ENCODE data around the gene BRD9. TPM values are rescaled to one million over a fixed set of nuclear protein-coding genes. Genes with fewer than 3 reads are reported as not detected.
A peak's percentile ranks its signal among the peaks of the same experiment; 100 is the strongest.
"Not testable (repeated sequence)": the region's sequence is repeated elsewhere in the genome, so short reads cannot be mapped to it uniquely, and the experiment has no call there.

Gene BRD9
- total and polyA plus RNA-seq, 2 experiments from 2014 or later: 18.2 to 30.6 TPM

- Histone ChIP-seq H3K9me2 (ENCODE audit: insufficient read depth) (no peaks in the 10 kb centered on the region), H3K4me3 (no peak overlapping the region), H3K9me3 (ENCODE audit: low read depth) (no peaks in the 10 kb centered on the region), H3F3A (ENCODE audit: insufficient read depth) (no peaks in the 10 kb centered on the region), H3K4me1 (ENCODE audit: insufficient read depth) (peaks cover 4% of the 10 kb centered on the region; the same call in 1 of the 2 replicates), H3K27ac (no peak overlapping the region), H3K79me2 (ENCODE audit: insufficient read depth) (no peaks in the 10 kb centered on the region), H2AFZ (no peak overlapping the region), H4K20me1 (ENCODE audit: insufficient read depth) (no peaks in the 10 kb centered on the region), H3K27me3 (replicated peaks; ENCODE audit: insufficient read depth) (peaks cover 20% of the 10 kb centered on the region; the same call in 1 of the 2 replicates), H3K9ac (no peak overlapping the region), H3K36me3 (ENCODE audit: low read depth) (no peaks in the 10 kb centered on the region), H3K4me2 (ENCODE audit: unreplicated experiment) (no peak overlapping the region)
- DNase-seq: peak; percentile 27
- in situ Hi-C loops (cut with MboI): loop anchor here (10.0 to 25.0 kb wide), 2 partner anchors 244 to 706 kb away; no protein-coding TSS in a partner anchor
- TF ChIP-seq EZH2 (IDR thresholded peaks at IDR 0.05; ENCODE audit: insufficient read depth, poor library complexity, severe bottlenecking): no peak
- no peak for TF ChIP-seq EZH2phosphoT487 (IDR thresholded peaks at IDR 0.05; ENCODE audit: insufficient read depth, low read depth)
- WGBS, 2 experiments (ENCODE audit: low coverage in 1 of 2, low lambda C conversion rate in 2 of 2, missing lambda C conversion rate in 2 of 2): 76 to 78% methylated on average over 8 of the region's 8 CpGs
These were observed 38.3 kb upstream of the BRD9 start for GRCh38 chr5:930866-931265.

GRCh38 chr5:929596-929995 lies 37.0 kb upstream of the BRD9 start:
- Histone ChIP-seq H3F3A (ENCODE audit: insufficient read depth) (no peaks in the 10 kb centered on the region), H3K79me2 (ENCODE audit: insufficient read depth) (no peaks in the 10 kb centered on the region), H3K9me3 (ENCODE audit: low read depth) (no peaks in the 10 kb centered on the region), H3K27me3 (replicated peaks; ENCODE audit: insufficient read depth) (peaks cover 14% of the 10 kb centered on the region), H3K4me3 (no peak overlapping the region), H3K4me2 (ENCODE audit: unreplicated experiment) (no peak overlapping the region), H3K36me3 (ENCODE audit: low read depth) (no peaks in the 10 kb centered on the region), H3K9ac (no peak overlapping the region), H2AFZ (no peak overlapping the region), H3K4me1 (ENCODE audit: insufficient read depth) (peaks cover 4% of the 10 kb centered on the region; the same call in 1 of the 2 replicates), H4K20me1 (ENCODE audit: insufficient read depth) (no peaks in the 10 kb centered on the region), H3K27ac (no peak overlapping the region), H3K9me2 (ENCODE audit: insufficient read depth) (no peaks in the 10 kb centered on the region)
- in situ Hi-C loops (cut with MboI): loop anchor here (25.0 kb wide), 1 partner anchor 708 kb away; no protein-coding TSS in a partner anchor
- TF ChIP-seq EZH2phosphoT487 (IDR thresholded peaks at IDR 0.05; ENCODE audit: insufficient read depth, low read depth): no peak
- no peak for TF ChIP-seq EZH2 (IDR thresholded peaks at IDR 0.05; ENCODE audit: insufficient read depth, poor library complexity, severe bottlenecking)
- DNase-seq: no peak

GRCh38 chr5:929182-929581 lies 36.6 kb upstream of the BRD9 start:
- H3K27ac ChIP-seq; H3K9me3 ChIP-seq (ENCODE audit: low read depth); H3K9me2 ChIP-seq (ENCODE audit: insufficient read depth); H3K4me1 ChIP-seq (ENCODE audit: insufficient read depth); H4K20me1 ChIP-seq (ENCODE audit: insufficient read depth); H3K4me3 ChIP-seq; H2AFZ ChIP-seq; H3K36me3 ChIP-seq (ENCODE audit: low read depth); H3K9ac ChIP-seq; H3K4me2 ChIP-seq (ENCODE audit: unreplicated experiment); H3F3A ChIP-seq (ENCODE audit: insufficient read depth); DNase-seq; H3K79me2 ChIP-seq (ENCODE audit: insufficient read depth): not testable (repeated sequence)
- in situ Hi-C loops (cut with MboI): loop anchor here (25.0 kb wide), 1 partner anchor 708 kb away; no protein-coding TSS in a partner anchor
- H3K27me3 ChIP-seq (replicated peaks; ENCODE audit: insufficient read depth): peaks cover 14% of the 10 kb centered on the region

GRCh38 chr5:927172-928015 lies 34.8 kb upstream of the BRD9 start:
- TF ChIP-seq EZH2 (IDR thresholded peaks at IDR 0.05; ENCODE audit: insufficient read depth, poor library complexity, severe bottlenecking): no peak
- TF ChIP-seq EZH2phosphoT487 (IDR thresholded peaks at IDR 0.05; ENCODE audit: insufficient read depth, low read depth): no peak
- Histone ChIP-seq H2AFZ (no peak overlapping the region), H4K20me1 (ENCODE audit: insufficient read depth) (no peaks in the 10 kb centered on the region), H3K9ac (no peak overlapping the region), H3K9me3 (ENCODE audit: low read depth) (no peaks in the 10 kb centered on the region), H3K9me2 (ENCODE audit: insufficient read depth) (no peaks in the 10 kb centered on the region), H3K36me3 (ENCODE audit: low read depth) (no peaks in the 10 kb centered on the region), H3F3A (ENCODE audit: insufficient read depth) (no peaks in the 10 kb centered on the region), H3K4me1 (ENCODE audit: insufficient read depth) (peaks cover 4% of the 10 kb centered on the region; the same call in 1 of the 2 replicates), H3K79me2 (ENCODE audit: insufficient read depth) (no peaks in the 10 kb centered on the region), H3K4me2 (ENCODE audit: unreplicated experiment) (no peak overlapping the region), H3K4me3 (peak overlapping the region; percentile 63; the same call in 1 of the 2 replicates), H3K27me3 (replicated peaks; ENCODE audit: insufficient read depth) (peaks cover 9% of the 10 kb centered on the region), H3K27ac (no peak overlapping the region)
- no peak for DNase-seq
- in situ Hi-C loops (cut with MboI): loop anchor here (25.0 kb wide), 1 partner anchor 710 kb away; no protein-coding TSS in a partner anchor
- 94 to 95% methylated on average over 24 to 26 of the region's 30 CpGs for WGBS, 2 experiments (ENCODE audit: low coverage in 1 of 2, low lambda C conversion rate in 2 of 2, missing lambda C conversion rate in 2 of 2)
